HL-60 (cell line): ENCODE measurements around the gene USB1.

Experiments used
- CTCF ChIP-seq: IDR thresholded peaks from one replicate; pipeline ENCODE4 v1.5.1; 2011; ENCODE audit warnings: low read length, control low read depth, inconsistent platforms; ENCODE audit not compliant: insufficient read depth
- GABPA ChIP-seq: IDR thresholded peaks from 2 replicates; pipeline ENCODE4 v1.6.1; 2012; ENCODE audit warnings: low read depth
- POLR2AphosphoS5 ChIP-seq: IDR thresholded peaks from 2 replicates; pipeline ENCODE4 v1.6.1; 2012; ENCODE audit warnings: low read depth
- TF ChIP-seq, protein P1 (sequence below): IDR thresholded peaks from 2 replicates; pipeline ENCODE4 v1.6.1; 2012; ENCODE audit warnings: low read depth; ENCODE audit not compliant: insufficient replicate concordance

GRCh38 chr16:58019866-58020538, 18.8 kb downstream of the USB1 start:
- no peak for TF ChIP-seq CTCF
- TF ChIP-seq, protein P1, sequence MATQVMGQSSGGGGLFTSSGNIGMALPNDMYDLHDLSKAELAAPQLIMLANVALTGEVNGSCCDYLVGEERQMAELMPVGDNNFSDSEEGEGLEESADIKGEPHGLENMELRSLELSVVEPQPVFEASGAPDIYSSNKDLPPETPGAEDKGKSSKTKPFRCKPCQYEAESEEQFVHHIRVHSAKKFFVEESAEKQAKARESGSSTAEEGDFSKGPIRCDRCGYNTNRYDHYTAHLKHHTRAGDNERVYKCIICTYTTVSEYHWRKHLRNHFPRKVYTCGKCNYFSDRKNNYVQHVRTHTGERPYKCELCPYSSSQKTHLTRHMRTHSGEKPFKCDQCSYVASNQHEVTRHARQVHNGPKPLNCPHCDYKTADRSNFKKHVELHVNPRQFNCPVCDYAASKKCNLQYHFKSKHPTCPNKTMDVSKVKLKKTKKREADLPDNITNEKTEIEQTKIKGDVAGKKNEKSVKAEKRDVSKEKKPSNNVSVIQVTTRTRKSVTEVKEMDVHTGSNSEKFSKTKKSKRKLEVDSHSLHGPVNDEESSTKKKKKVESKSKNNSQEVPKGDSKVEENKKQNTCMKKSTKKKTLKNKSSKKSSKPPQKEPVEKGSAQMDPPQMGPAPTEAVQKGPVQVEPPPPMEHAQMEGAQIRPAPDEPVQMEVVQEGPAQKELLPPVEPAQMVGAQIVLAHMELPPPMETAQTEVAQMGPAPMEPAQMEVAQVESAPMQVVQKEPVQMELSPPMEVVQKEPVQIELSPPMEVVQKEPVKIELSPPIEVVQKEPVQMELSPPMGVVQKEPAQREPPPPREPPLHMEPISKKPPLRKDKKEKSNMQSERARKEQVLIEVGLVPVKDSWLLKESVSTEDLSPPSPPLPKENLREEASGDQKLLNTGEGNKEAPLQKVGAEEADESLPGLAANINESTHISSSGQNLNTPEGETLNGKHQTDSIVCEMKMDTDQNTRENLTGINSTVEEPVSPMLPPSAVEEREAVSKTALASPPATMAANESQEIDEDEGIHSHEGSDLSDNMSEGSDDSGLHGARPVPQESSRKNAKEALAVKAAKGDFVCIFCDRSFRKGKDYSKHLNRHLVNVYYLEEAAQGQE = no peak
- no peak for TF ChIP-seq POLR2AphosphoS5
- TF ChIP-seq GABPA = no peak
